Endometrial microvascular endothelial cells (primary cell): Measurements from ENCODE around the gene MSANTD1. TPM values are rescaled to one million over a fixed set of nuclear protein-coding genes. Genes with fewer than 3 reads are reported as not detected.

Experiments
- in situ Hi-C: cut with HindIII; loops from 2 replicates; pipeline ENCODE4 v1.10.0; 2017; ENCODE audit warnings: low sequenced_read_pairs, low pct_unique_long_range_greater_than_20kb; ENCODE audit errors: inconsistent ontology term
- total RNA-seq: library from RNA; depleted of rRNA; stranded (reverse); fragments of >200 nt; gene quantifications from one replicate; pipeline ENCODE4 v1.2.3, GENCODE V29; 2015; ENCODE audit errors: inconsistent ontology term

Gene MSANTD1
- total RNA-seq, 1 donor from 2014 or later = not detected

- in situ Hi-C loops = no loop called here
These were observed 34.5 kb downstream of the MSANTD1 start for GRCh38 chr4:3283483-3283882.

DNA sequence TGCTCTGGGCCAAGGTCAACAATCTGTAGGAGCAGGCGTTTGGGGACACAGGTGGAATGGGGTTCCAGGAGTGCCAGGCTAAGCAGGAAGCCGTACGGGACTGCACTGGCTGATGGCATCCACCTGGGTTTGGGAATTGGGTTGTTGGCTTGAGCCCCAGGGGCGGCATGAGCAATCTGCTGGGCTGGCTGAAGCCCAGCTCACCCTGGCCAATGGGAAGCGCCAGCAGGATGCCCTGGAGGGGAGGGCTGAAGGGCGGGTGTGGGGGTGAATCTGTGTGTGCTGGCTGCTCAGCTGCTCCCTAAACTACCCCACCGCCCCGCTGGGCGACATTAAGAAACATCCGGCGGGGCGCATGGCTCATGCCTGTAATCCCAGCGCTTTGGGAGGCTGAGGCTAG, 35.0 kb downstream of the MSANTD1 start:
- in situ Hi-C loops = no loop called here

GRCh38 chr4:3284734-3285557, 36.0 kb downstream of the MSANTD1 start:
- in situ Hi-C loops = no loop called here

DNA sequence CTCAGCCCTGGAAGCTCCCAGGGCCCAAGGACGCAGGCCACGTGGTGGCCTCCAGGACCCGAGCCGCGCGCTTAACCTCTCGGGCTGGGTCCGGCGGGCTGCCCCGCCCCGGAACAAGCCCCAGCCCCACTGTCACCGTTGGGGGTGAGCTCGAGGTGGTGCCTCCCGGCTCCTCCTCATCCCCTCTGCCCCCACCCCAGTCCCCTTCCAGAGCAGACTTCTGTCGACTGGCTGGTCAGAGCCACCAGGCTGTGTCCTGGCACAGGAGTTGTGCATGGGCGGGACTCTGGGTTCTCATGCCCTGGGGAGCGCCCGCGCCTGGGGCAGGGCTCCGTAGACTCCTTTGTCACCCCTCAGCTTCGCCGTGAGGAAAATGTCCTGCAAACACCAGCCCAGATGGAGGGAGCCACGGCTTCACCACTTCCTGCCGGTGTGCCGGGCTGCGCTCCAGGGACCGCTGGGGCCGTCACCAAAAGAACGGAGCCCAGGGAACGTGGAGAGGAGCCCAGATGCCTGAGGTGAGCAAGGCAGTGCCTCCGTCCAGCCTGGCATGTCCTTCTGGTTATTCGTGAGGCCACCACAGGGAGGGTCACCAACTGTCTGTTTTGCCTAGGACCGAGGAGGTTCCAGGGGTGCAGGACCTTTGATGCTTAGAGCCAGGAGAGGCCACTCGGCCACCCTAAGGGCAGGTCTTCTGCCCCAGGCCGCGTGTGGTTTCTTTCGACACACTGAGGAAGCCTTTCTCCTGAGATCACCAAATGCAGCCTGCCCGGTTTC, 36.8 kb downstream of the MSANTD1 start:
- in situ Hi-C loops = no loop called here

DNA sequence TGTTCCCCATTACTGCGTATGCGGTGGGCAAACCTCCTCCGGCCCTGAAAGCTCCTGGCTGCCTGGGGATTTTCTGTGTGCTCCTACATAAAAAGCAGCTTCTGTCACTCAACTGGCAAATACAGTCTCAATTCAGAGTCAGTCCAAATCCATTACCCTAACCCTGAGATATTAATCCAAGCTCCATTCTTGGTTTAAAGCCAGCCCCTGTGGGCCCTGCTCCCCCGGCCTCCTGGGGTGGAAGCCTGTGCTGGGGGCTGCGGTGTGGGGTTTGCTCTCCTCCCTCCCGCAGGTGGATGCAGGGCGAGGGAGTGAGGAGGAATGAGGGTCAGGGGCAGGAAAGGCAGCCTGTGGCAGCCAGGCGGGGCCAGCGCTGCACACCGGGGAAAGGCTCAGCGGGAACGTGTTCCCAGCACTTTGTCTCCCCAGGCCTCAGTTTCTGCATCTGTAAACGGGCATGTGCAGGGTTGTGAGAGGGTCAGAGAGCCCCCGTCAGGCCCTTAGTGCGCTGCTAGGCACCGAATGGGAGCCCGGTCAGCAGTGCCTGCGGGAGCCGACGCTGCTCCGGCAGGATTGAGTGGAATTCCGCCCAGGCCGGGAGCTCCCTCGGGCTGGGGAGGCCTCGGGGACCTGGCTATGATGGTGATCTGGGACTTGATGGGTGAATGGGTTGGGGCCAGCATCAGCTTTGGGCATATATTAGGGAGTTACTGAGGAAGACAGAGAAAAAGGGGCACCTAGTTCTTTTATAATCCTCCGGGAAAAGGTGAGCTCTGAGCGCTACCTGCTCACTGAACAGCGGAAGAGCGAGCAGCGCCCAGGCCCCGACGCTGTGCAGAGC, 37.6 kb downstream of the MSANTD1 start:
- in situ Hi-C loops = no loop called here

DNA sequence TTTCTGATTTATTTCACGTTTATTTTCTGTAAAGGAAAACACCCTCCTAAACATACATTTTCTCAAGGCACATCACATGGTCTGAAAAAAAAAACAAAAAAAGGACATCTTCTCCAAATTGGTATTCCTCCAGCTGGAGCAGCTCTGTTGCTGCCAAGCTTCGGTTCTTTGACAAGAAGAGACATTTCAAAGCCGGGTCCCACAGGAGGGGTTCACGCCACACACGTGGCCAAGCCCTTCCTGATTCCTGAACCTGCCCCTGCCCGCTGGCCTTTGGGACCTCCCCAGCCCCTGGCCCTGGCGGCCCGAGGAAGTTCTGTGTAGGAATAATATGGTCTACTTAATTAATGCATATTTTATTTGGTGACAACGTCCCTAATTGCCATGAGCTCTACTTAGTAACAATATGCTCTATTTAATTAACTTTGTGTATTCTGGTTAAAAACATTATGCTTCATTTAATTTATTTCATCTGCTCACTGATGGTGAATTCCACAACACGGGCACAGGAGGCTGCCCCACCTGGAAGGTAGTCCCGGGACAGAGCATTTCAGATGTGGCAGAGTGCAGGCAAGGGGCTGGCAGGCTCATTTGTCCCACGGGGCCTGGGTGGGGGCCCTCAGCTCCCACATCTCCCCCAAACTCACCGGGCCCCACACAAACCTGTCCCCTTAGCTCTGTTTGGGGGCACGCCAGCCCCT, 38.5 kb downstream of the MSANTD1 start:
- in situ Hi-C loops = no loop called here

GRCh38 chr4:3287972-3288570, 39.1 kb downstream of the MSANTD1 start:
- in situ Hi-C loops = no loop called here

DNA sequence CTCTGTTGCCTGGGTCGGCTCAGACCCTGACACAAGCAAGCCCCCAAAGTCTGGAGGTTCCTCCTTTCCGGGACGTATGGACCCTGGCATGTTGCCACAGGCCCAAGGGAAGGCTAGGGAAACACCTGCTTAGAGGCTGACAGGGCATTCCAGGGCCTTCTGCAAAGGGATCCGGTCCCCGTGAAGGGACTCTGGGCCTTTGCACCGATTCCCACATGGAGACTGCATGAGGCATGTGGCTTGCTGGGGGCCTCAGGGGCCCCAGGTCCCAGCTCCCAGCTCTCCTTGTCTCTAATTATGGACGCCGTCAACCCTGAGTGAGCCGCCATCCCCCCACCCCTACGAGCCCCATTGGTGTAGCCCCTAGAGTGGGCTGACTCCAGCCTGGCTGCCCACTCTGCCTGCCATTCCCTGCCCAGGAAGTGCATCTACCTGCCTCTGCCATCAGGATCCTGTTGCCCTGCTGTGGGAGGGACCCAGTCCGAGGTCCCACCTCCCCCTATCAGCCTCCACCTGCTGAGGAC, 39.7 kb downstream of the MSANTD1 start:
- in situ Hi-C loops = no loop called here

DNA sequence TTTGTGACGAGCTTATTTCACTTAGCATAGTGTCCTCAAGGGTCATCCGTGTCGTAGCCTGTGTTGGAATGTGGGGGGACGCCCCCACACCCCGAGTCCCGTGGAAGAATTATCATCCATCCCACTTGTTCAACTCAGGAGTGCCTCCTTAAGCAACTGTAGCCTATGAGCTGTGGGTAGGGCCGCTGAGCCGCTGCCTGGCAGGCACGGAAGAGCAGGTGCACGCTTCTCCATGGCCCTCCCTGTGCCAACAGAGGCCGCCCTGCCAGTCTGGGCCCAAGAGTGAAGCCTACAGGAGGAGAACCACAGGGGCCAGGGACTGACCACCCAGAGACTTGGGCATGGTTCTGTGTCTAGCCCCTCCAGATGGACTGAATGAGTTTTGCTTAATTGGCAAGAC, 41.5 kb downstream of the MSANTD1 start:
- in situ Hi-C loops = no loop called here

- in situ Hi-C loops = no loop called here
These were observed 41.9 kb downstream of the MSANTD1 start for GRCh38 chr4:3290889-3291321.

DNA sequence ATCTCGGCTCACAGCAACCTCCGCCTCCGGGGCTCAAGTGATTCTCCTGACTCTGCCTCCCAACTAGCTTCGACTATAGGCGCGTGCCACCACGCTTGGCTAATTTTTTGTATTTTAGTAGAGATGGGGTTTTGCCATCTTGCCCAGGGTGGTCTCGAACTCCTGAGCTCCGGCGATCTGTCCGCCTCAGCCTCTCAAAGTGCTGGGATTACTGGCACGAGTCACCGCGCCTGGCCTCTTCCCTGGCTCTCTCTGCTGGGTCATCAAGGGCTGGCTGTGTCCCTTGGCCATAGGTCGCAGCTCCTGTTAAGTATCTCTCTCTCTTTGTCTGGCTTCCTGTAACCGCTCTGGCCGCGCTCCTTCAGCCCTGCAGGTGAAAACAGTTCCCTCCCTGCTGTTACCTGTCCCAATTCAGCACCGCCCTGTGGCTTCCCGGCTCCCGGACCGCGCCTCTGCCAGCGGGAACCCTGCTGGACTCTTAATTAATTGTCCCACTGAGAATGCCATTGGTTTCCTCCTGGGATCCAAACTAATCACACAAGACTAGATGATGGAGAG, 42.5 kb downstream of the MSANTD1 start:
- in situ Hi-C loops = no loop called here

DNA sequence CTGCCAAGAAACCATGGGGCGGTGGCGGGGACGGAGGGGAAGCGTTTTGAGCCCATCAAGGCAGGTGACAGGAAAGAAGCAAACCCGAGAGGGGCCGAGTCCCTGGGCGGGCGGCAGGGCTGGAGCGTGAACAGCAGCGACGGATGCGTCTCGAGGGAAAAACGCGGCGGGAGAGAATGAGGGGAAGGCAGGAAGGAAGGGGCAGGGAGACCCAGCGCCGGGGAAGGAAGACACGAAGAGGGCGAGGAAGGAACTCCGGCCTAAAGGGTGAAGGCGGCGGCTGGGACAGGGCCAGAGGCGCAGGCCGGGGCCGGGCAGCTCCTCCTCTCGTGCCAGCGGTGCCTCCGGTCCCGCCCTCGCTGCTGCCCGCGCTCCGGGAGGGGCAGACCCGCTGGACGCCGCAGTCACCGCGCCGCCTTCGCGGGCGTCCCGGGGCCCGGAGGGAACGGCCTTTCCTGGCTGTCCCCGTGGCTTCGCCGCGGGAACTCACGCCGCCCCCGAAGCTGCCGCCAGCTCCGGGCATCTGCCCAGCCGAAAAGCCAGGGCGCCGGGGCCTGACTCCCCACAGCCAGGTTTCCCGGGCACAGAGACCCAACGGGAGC, 43.1 kb downstream of the MSANTD1 start:
- in situ Hi-C loops = no loop called here

DNA sequence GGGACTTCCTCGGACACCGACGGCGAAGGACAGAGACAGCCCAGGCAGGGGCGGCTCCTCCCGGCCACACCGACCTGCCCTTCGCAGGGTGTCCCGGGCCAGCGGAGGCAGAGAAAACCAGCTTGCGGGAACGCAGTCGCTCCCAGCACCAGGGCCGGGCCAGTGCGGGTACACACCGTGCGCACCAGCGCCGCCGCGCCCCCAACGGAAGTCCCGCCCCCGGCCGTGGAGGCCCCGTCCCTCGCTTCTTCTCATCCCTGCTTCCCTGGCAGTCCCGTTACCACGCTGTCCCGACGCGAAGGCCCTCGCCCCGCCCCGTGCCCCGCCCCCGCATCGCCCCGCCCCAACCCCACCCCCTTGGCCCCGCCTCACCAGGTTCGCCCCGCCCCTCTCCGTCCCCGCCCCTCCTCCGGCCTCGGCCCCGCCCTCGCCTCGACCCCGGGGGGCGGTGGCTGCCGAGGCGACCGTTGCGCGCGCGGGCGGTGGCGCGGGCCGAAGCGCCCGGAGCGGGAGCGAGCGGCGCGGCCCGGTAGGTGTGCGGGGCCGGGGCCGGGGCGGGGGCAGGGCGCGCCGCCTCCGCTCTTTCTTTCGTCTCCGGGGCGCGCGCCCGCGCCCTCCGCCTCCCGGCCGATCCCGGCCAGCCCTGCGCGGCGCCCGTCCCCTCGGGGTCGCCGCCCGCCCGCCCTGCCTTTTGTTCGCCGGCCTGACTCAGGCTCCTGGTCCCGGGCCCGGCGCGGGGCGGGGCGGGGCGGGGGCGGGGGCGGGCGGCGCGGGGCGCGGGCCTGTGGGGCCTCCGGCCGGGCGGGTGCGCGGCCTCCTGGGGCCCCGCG, 43.8 kb downstream of the MSANTD1 start, which contains the start of gene RGS12:
Gene RGS12 (plus strand): TSS at position 451 of the 830 bp plus-strand sequence. CDS start 23,150 bp downstream, outside the sequence.
- in situ Hi-C loops = no loop called here

GRCh38 chr4:3293401-3294391, 44.7 kb downstream of the MSANTD1 start:
- in situ Hi-C loops = no loop called here

DNA sequence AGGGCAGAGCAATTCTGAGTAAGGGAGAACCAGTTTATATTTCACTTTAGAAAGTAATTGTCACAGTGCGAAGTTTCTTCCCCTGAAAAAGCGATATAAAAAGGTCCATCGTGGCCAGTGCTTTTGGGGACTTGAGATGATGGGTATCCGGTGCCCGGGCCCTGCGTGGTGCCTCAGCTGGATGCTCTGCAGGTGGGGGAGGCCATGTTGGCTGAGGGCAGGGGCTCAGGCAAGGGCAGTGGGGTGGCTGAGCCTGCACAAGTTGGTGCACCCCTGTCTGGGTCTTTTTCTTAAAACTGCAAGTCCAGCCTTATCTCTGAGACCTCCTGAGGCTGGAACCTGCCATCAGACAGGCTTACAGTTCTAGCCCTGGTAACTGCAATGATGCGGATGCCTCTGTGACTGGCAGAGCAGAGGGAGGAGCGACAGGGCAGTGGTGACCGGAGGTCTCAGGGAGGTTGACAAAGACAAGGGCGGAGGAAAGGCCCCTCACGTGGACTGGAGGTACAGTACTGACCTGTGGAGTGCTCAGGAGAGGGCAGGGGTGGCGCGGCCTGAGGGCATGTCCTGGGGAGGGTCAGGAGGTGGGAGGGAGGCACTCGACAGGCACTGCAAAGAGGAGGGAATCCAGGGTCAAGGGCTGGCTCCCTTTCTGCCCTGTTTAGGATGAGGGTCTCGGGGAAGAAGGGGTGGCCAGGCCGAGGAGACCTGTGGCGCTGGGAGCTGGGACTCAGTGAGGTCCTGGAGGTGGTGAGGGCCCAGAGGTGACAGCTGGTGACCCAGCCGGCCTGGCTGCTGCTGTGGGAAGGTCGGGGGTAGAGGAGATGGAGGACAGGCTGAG, 45.7 kb downstream of the MSANTD1 start:
- in situ Hi-C loops = no loop called here
